Tibial nerve (tissue), 4 donors: ENCODE results near the gene COMMD7. TPM values are rescaled to one million over a fixed set of nuclear protein-coding genes. Genes with fewer than 3 reads are reported as not detected.

Source experiments
- DNase-seq, 2 donors: peaks; one replicate each; pipeline ENCODE4 v3.0.0-alpha.2; 2019; ENCODE audit warnings: low spot score in 2 of 2
- H3K27ac ChIP-seq, 4 donors: fragments of 200-600 bp; sonication (generic) in 3 of 4; one replicate each; pipeline ENCODE4 v1.5.1; 2017 to 2019; ENCODE audit warnings: mild to moderate bottlenecking in 1 of 4
- H3K27me3 ChIP-seq, 2 donors: fragments of 200-600 bp; sonication (generic) in 1 of 2; one replicate each; pipeline versions ENCODE4 v1.5.1 to v1.6.0; 2017 to 2019
- H3K36me3 ChIP-seq, 3 donors: fragments of 200-600 bp; sonication (generic); one replicate each; pipeline ENCODE4 v1.5.1; 2018 to 2019
- H3K4me1 ChIP-seq, 4 donors: fragments of 200-600 bp; sonication (generic) in 3 of 4; one replicate each; pipeline ENCODE4 v1.5.1; 2017 to 2019
- H3K4me3 ChIP-seq, 4 donors: fragments of 200-600 bp; sonication (generic) in 3 of 4; one replicate each; pipeline ENCODE4 v1.5.1; 2017 to 2019; ENCODE audit warnings: mild to moderate bottlenecking in 1 of 4, moderate library complexity in 1 of 4
- H3K9me3 ChIP-seq, 4 donors: fragments of 200-600 bp; sonication (generic) in 3 of 4; one replicate each; pipeline ENCODE4 v1.5.1; 2017 to 2019
- CTCF ChIP-seq, 5 experiments: fragments of 200-600 bp in 3 of 5; fragments of 450-650 bp in 2 of 5; sonication (generic) in 3 of 5; IDR thresholded peaks; one replicate each; pipeline ENCODE4 v1.5.1; 2016 to 2019; ENCODE audit warnings: antibody characterized with exemption in 5 of 5, mild to moderate bottlenecking in 3 of 5, moderate library complexity in 2 of 5
- EP300 ChIP-seq, 2 donors: sonication (generic); formaldehyde crosslinking; IDR thresholded peaks; one replicate each; pipeline ENCODE4 v1.6.1; 2017; ENCODE audit warnings: antibody characterized with exemption in 2 of 2, mild to moderate bottlenecking in 1 of 2
- POLR2A ChIP-seq, 2 donors: fragments of 450-650 bp; IDR thresholded peaks; one replicate each; pipeline ENCODE4 v1.6.1; 2017; ENCODE audit warnings: antibody characterized with exemption in 2 of 2, mild to moderate bottlenecking in 2 of 2, moderate library complexity in 2 of 2
- WGBS, 2 donors: methylation state at CpG; one replicate each; pipeline ENCODE4 v1.1.5; 2018; 5-methylcytosine and 5-hydroxymethylcytosine counted together
- total RNA-seq, 4 donors: library from RNA; depleted of rRNA; stranded (reverse); fragments of >200 nt; gene quantifications; one replicate each; pipeline ENCODE4 v1.1.0, GENCODE V29; 2016

COMMD7 gene
- total RNA-seq, 4 donors from 2014 or later = 14.1 to 33.2 (median 17.8) TPM

GRCh38 chr20:32764005-32764960 lies 21.0 kb upstream of the COMMD7 start:
- DNase-seq = no peak
- H3K4me1 ChIP-seq = peaks cover 0 to 30% (median 16%) of the 10 kb centered on the region in 4 donors
- H3K27ac ChIP-seq = peak overlapping the region in 2 of 4 donors; percentile 4 to 20
- no peak for TF ChIP-seq POLR2A (IDR thresholded peaks at IDR 0.05)
- TF ChIP-seq CTCF (IDR thresholded peaks at IDR 0.05) = no peak
- TF ChIP-seq EP300 (IDR thresholded peaks at IDR 0.05) = no peak
- no peaks in the 10 kb centered on the region for H3K9me3 ChIP-seq
- H3K4me3 ChIP-seq = no peak overlapping the region
- no peaks in the 10 kb centered on the region for H3K27me3 ChIP-seq
- H3K36me3 ChIP-seq = no peaks in the 10 kb centered on the region
- 48 to 51% methylated on average over 17 of the region's 17 CpGs for WGBS, 2 donors

DNA sequence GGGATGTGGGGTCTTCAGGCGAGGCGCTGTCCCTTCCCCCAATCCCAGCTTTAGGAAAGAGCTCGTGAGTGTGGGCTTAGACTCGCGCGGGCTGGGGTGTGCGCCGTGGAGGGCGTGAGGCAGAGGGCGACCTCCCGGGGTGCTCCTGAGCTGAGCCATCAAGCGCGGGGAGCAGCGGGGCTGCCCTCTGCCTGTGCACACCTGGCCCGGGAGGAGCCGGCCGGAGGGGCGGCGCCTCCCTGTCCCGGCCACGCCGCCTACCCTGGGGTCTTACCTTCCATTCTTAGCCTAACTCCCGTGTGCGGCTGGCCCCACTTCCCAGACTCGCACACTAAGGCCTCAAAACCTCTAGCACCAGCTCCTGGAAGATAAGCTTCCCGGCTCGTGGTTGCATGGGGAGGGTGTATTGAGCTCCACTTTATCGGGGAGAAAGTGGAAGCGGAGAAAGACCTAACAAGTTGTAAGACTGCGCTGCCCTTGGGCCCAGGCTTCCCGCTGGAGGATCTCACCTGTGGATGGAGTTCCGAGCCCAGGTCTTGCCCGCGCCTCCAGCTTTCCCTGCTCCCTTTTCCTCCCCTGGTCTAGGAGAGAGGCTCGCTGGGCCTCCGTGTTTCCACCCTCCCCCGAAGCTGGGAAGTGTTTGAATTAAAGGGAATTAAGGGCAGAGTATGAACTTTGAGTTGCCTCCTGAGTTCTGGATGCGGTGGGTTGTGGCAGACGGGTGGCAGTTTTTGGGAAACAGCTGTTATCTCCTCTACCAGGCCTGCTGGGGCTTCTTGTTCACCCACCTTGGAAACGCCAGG lies 20.1 kb upstream of the COMMD7 start:
- Histone ChIP-seq H3K9me3 (no peaks in the 10 kb centered on the region), H3K4me3 (peak overlapping the region; percentile 48 to 80 (median 62)), H3K27ac (peak overlapping the region in 2 of 4 donors; percentile 20 to 66), H3K4me1 (peaks cover 0 to 30% (median 16%) of the 10 kb centered on the region in 4 donors), H3K27me3 (no peaks in the 10 kb centered on the region), H3K36me3 (no peaks in the 10 kb centered on the region)
- DNase-seq = no peak
- no peak for TF ChIP-seq CTCF (IDR thresholded peaks at IDR 0.05)
- WGBS, 2 donors = 21 to 27% methylated on average over 32 to 40 of the region's 40 CpGs

GRCh38 chr20:32762754-32763201 lies 19.5 kb upstream of the COMMD7 start:
- Histone ChIP-seq H3K36me3 (no peaks in the 10 kb centered on the region), H3K27me3 (no peaks in the 10 kb centered on the region), H3K4me1 (peaks cover 0 to 30% (median 16%) of the 10 kb centered on the region in 4 donors), H3K4me3 (peak overlapping the region; percentile 48 to 80 (median 62)), H3K27ac (peak overlapping the region in 2 of 4 donors; percentile 20 to 66), H3K9me3 (no peaks in the 10 kb centered on the region)
- DNase-seq = no peak
- TF ChIP-seq EP300 (IDR thresholded peaks at IDR 0.05) (no peak), POLR2A (IDR thresholded peaks at IDR 0.05) (no peak)
- 1% methylated on average over 27 to 30 of the region's 30 CpGs for WGBS, 2 donors

GRCh38 chr20:32761831-32762753 lies 18.8 kb upstream of the COMMD7 start, which contains the start of gene DNMT3B:
TSS of gene DNMT3B (plus strand) at chr20:32762385. CDS start at chr20:32780324, 17,939 bp downstream.
- Histone ChIP-seq H3K4me1 (peaks cover 0 to 30% (median 16%) of the 10 kb centered on the region in 4 donors), H3K27me3 (no peaks in the 10 kb centered on the region), H3K27ac (peak within 1 kb of the TSS in 2 of 4 donors; percentile 20 to 66), H3K4me3 (peak within 1 kb of the TSS; percentile 48 to 80 (median 63)), H3K9me3 (no peaks in the 10 kb centered on the region), H3K36me3 (no peaks in the 10 kb centered on the region)
- WGBS, 2 donors = 1% methylated on average over 21 to 26 of the region's 92 CpGs
- TF ChIP-seq POLR2A (IDR thresholded peaks at IDR 0.05) = no peak
- peak in 3 of 5 experiments; percentile 7 to 56 (median 36) for TF ChIP-seq CTCF (IDR thresholded peaks at IDR 0.05)
- peak; percentile 50 to 64 for DNase-seq
